ENCODE data around the gene LDHB.

DNA sequence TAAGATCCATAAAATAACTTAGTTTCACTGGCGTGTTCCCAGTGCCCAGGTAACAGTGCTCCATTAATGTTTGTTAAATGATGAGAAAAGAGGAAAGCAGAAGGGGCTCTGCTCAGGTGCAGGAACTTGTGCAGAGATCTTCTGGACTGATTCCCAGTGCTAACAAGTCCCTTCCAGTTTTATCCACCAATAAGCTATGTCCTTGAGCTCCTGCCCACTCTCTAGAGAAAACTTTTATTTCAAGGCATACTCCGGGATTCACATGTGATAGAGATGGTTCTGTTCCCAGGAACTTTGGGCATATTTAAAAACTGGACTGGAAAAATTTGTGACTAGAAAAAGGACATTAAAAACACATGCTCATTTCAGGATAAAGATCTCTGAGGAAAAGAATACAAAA, 54.9 kb downstream of the LDHB start:
- TF ChIP-seq, protein P1, sequence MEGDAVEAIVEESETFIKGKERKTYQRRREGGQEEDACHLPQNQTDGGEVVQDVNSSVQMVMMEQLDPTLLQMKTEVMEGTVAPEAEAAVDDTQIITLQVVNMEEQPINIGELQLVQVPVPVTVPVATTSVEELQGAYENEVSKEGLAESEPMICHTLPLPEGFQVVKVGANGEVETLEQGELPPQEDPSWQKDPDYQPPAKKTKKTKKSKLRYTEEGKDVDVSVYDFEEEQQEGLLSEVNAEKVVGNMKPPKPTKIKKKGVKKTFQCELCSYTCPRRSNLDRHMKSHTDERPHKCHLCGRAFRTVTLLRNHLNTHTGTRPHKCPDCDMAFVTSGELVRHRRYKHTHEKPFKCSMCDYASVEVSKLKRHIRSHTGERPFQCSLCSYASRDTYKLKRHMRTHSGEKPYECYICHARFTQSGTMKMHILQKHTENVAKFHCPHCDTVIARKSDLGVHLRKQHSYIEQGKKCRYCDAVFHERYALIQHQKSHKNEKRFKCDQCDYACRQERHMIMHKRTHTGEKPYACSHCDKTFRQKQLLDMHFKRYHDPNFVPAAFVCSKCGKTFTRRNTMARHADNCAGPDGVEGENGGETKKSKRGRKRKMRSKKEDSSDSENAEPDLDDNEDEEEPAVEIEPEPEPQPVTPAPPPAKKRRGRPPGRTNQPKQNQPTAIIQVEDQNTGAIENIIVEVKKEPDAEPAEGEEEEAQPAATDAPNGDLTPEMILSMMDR (IDR thresholded peaks at IDR 0.05): no peak
- no peak for TF ChIP-seq EP300 (IDR thresholded peaks at IDR 0.05)

Data from gastroesophageal sphincter (tissue), 3 donors.